Lung (tissue), 12 donors: ENCODE data around the gene GAGE12J. TPM values are rescaled to one million over a fixed set of nuclear protein-coding genes. Genes with fewer than 3 reads are reported as not detected.

Experiments used
- ATAC-seq: fragments of 200-7000 bp; cut with Tn5 transposase; one replicate; pipeline ENCODE4 v1.9.1; 2020; ENCODE audit warnings: moderate number of reproducible peaks; ENCODE audit not compliant: insufficient read depth, low FRiP score
- DNase-seq, 3 donors: peaks; one replicate each; pipeline ENCODE4 v3.0.0-alpha.2; 2013 to 2017
- H3K27ac ChIP-seq, 2 donors: one replicate each; pipeline ENCODE4 v1.5.1; 2013; ENCODE audit warnings: mild to moderate bottlenecking in 2 of 2, moderate library complexity in 2 of 2, control low read depth in 1 of 2, inconsistent platforms in 1 of 2, low read depth in 1 of 2, low read length in 1 of 2
- H3K27me3 ChIP-seq, 3 donors: one replicate each; pipeline ENCODE4 v1.5.1; 2013; ENCODE audit warnings: low read length in 2 of 3; ENCODE audit not compliant: control insufficient read depth in 3 of 3, insufficient read depth in 3 of 3
- H3K36me3 ChIP-seq, 4 donors: one replicate each; pipeline ENCODE4 v1.5.1; 2013; ENCODE audit warnings: low read length in 4 of 4, mild to moderate bottlenecking in 1 of 4, moderate library complexity in 1 of 4; ENCODE audit not compliant: control insufficient read depth in 4 of 4, insufficient read depth in 4 of 4
- H3K4me1 ChIP-seq, 5 donors: one replicate each; pipeline ENCODE4 v1.5.1; 2013; ENCODE audit warnings: low read length in 5 of 5, mild to moderate bottlenecking in 2 of 5, moderate library complexity in 1 of 5; ENCODE audit not compliant: control insufficient read depth in 5 of 5, insufficient read depth in 5 of 5
- H3K4me3 ChIP-seq: one replicate; pipeline ENCODE4 v1.5.1; 2013; ENCODE audit warnings: mild to moderate bottlenecking, control low read depth, moderate library complexity
- H3K9ac ChIP-seq, 2 donors: one replicate each; pipeline ENCODE4 v1.5.1; 2013; ENCODE audit warnings: low read length in 2 of 2, control low read depth in 1 of 2; ENCODE audit not compliant: insufficient read depth in 1 of 2
- H3K9me3 ChIP-seq, 4 donors: one replicate each; pipeline ENCODE4 v1.5.1; 2013; ENCODE audit warnings: low read length in 3 of 4, mild to moderate bottlenecking in 1 of 4, moderate library complexity in 1 of 4; ENCODE audit not compliant: control insufficient read depth in 4 of 4, insufficient read depth in 3 of 4
- CTCF ChIP-seq: IDR thresholded peaks from 2 replicates; pipeline ENCODE4 v1.5.1; 2012; ENCODE audit warnings: mild to moderate bottlenecking; ENCODE audit errors: control extremely low read depth, extremely low read depth
- WGBS, 2 donors: extraction: QIAGEN DNeasy Blood & Tissue Kit; methylation state at CpG; one replicate each; pipeline ENCODE4 v1.1.7; 2013; 5-methylcytosine and 5-hydroxymethylcytosine counted together
- polyA plus RNA-seq, 2 donors: library from polyadenylated mRNA; stranded (reverse); fragments of 200-250 nt; gene quantifications; one replicate each; pipeline ENCODE4 v1.2.1, GENCODE V29; 2013
- total RNA-seq, 2 donors: library from RNA; depleted of rRNA in 1 of 2; stranded (reverse); fragments of >200 nt in 1 of 2; gene quantifications; one replicate each; pipeline ENCODE4 v1.2.1, GENCODE V29; 2014 to 2021
- donor health status: control.
- donor health status: control.
- donor health status: Bipolar disorder and iron deficiency.
- donor health status: healthy.
- donor health status: DM: yes; HTN: yes; CAD: no.

The GAGE12J gene
- total and polyA plus RNA-seq, 4 donors = not detected

- H3K4me1 ChIP-seq = peaks cover 0 to 6% (median 4%) of the 10 kb centered on the region in 5 donors
- H3K9me3 ChIP-seq = no peaks in the 10 kb centered on the region
- H3K9ac ChIP-seq = no peak overlapping the region
- ATAC-seq (no peak), DNase-seq (peak in 1 of 3 donors; percentile 25)
- no peak overlapping the region for H3K27ac ChIP-seq
- 70 to 84% methylated on average over 18 to 19 of the region's 19 CpGs for WGBS, 2 donors
- H3K36me3 ChIP-seq = no peaks in the 10 kb centered on the region
- no peaks in the 10 kb centered on the region for H3K27me3 ChIP-seq
- TF ChIP-seq CTCF = no peak
- H3K4me3 ChIP-seq = no peak overlapping the region
These were observed 44.9 kb upstream of the GAGE12J start for GRCh38 chrX:49276671-49277534.

- no peak for DNase-seq
- H3K9ac ChIP-seq = no peak overlapping the region
- peaks cover 0 to 6% (median 0%) of the 10 kb centered on the region in 5 donors for H3K4me1 ChIP-seq
- 70 to 82% methylated on average over 3 of the region's 3 CpGs for WGBS, 2 donors
- no peaks in the 10 kb centered on the region for H3K27me3 ChIP-seq
- no peak for ATAC-seq
- H3K36me3 ChIP-seq = no peaks in the 10 kb centered on the region
- H3K4me3 ChIP-seq = no peak overlapping the region
- no peak overlapping the region for H3K27ac ChIP-seq
- TF ChIP-seq CTCF = no peak
- H3K9me3 ChIP-seq = no peaks in the 10 kb centered on the region
These were observed 44.4 kb upstream of the GAGE12J start for GRCh38 chrX:49277535-49277830.

DNA sequence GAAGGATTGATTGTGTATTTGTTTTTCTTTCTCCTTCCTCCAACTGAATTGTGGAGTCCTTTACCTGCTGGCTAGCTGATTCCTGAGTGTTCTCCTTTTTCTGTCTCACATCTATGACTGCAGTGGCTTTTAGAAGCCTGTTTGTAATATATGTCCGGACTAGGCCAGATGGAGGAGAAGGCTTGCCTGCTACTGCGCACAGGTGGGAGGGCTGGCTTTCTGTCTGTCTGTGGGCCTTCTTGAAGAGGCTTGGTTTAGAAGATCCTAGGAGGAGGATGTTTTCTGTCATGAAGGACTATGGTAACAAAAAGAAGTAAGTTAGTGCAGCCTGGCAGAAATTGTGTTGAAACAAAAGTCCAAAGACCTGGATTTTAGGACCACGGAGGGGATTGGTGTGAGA is 43.8 kb upstream of the GAGE12J start:
- H3K9me3 ChIP-seq = no peaks in the 10 kb centered on the region
- no peak overlapping the region for H3K4me3 ChIP-seq
- H3K9ac ChIP-seq = no peak overlapping the region
- H3K27me3 ChIP-seq = no peaks in the 10 kb centered on the region
- no peak overlapping the region for H3K27ac ChIP-seq
- ATAC-seq = no peak
- DNase-seq = no peak
- no peaks in the 10 kb centered on the region for H3K36me3 ChIP-seq
- no peak for TF ChIP-seq CTCF
- peaks cover 0 to 3% (median 0%) of the 10 kb centered on the region in 5 donors for H3K4me1 ChIP-seq
- 91 to 92% methylated on average over 3 of the region's 3 CpGs for WGBS, 2 donors

DNA sequence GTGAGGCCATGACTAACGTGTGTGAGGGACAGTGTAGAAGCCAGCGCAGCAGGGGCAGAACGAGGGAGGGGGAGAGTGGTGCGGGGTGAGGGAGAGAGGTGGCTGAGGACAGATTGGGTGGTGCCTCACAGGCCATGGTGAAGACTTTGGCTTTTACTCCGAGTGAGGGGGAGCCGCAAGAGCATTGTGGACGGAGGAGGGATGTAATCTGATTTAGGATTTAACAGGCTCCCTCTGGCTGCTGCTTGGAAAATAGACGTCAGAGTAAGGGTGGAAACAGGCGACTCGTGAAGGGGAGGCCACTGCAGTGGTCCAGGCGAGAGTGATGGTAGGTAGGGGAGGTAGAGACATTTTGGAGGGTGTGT is 39.2 kb upstream of the GAGE12J start:
- H3K9me3 ChIP-seq = no peaks in the 10 kb centered on the region
- H3K4me3 ChIP-seq = no peak overlapping the region
- ATAC-seq (no peak), DNase-seq (peak; percentile 40 to 62 (median 57))
- H3K27me3 ChIP-seq = no peaks in the 10 kb centered on the region
- 49 to 75% methylated on average over 11 of the region's 11 CpGs for WGBS, 2 donors
- H3K36me3 ChIP-seq = no peaks in the 10 kb centered on the region
- no peak for TF ChIP-seq CTCF
- no peak overlapping the region for H3K9ac ChIP-seq
- H3K4me1 ChIP-seq = no peaks in the 10 kb centered on the region
- H3K27ac ChIP-seq = no peak overlapping the region
